Measurements from ENCODE around the gene CFAP206.

DNA sequence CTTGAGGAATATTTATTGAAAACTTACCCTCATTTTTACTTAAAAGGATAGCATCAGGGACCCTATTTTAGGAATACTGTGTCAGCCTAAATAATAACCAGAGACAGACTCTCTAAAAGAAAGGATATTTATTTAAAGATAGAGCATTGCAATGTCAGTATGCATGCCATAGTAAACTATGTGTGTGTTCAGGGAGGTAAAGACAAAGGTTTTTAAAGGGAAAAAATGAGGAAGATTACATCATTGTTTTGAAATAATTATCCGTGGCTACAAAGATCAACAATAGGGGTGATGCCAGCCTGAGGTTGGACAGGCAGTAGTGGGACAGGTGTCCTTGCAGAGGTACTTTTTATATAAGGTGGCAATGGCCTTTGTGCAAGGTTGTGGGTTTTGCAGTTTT, 23.7 kb upstream of the CFAP206 start:
- TF ChIP-seq CTCF (conservative IDR thresholded peaks at IDR 0.05; ENCODE audit: low read depth in 2 of 2): no peak
- TF ChIP-seq REST (IDR thresholded peaks at IDR 0.05; ENCODE audit: unreplicated experiment): no peak
- TF ChIP-seq, protein P1, sequence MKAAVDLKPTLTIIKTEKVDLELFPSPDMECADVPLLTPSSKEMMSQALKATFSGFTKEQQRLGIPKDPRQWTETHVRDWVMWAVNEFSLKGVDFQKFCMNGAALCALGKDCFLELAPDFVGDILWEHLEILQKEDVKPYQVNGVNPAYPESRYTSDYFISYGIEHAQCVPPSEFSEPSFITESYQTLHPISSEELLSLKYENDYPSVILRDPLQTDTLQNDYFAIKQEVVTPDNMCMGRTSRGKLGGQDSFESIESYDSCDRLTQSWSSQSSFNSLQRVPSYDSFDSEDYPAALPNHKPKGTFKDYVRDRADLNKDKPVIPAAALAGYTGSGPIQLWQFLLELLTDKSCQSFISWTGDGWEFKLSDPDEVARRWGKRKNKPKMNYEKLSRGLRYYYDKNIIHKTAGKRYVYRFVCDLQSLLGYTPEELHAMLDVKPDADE (IDR thresholded peaks at IDR 0.05): no peak
- TF ChIP-seq POLR2AphosphoS5 (IDR thresholded peaks at IDR 0.05; ENCODE audit: low read depth): no peak
- no peak for TF ChIP-seq EZH2phosphoT487 (IDR thresholded peaks at IDR 0.05; ENCODE audit: unreplicated experiment)
- TF ChIP-seq CREB1 (CRISPR knock-in tag; IDR thresholded peaks at IDR 0.05; ENCODE audit: low read depth): no peak
- TF ChIP-seq EZH2 (IDR thresholded peaks at IDR 0.05; ENCODE audit: low read depth, unreplicated experiment): no peak
- no peak for TF ChIP-seq STAT1 (IDR thresholded peaks at IDR 0.05; ENCODE audit: unreplicated experiment)
